OCI-LY7 (cell line): Measurements from ENCODE around the gene IQCE.

Source experiments
- EZH2phosphoT487 ChIP-seq: fragments of 200-600 bp; sonication (generic); IDR thresholded peaks from 2 replicates; pipeline ENCODE4 v1.6.1; 2018; ENCODE audit warnings: low read depth, borderline replicate concordance, mild to moderate bottlenecking, mixed run types, antibody characterized with exemption, low read length, moderate library complexity, mixed read lengths
- TF ChIP-seq, protein P1 (sequence below): fragments of 200-600 bp; sonication (generic); conservative IDR thresholded peaks from 2 replicates; pipeline ENCODE4 v1.5.1; 2014; ENCODE audit warnings: mild to moderate bottlenecking, antibody characterized with exemption, low read length, moderate library complexity, mixed read lengths

DNA sequence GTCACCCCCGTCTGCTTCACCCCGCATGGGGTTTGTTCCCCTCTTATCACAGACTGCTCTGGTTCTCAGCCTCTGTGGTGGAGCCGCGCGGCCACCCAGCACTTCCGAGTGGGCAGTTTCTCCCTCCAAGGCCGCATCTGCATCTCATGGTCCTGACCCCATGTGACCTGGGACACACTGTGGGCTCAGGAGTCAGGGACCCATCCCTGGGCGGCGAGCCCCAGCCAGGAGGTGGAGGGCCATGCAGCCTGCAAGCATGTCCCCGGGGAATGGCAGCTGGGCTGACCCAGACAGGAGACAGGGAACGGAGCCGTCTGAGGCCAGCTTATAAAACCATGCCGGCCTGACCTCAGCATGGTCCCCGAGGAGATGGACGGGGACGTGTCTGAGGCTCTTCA lies 47.8 kb downstream of the IQCE start:
- TF ChIP-seq, protein P1, sequence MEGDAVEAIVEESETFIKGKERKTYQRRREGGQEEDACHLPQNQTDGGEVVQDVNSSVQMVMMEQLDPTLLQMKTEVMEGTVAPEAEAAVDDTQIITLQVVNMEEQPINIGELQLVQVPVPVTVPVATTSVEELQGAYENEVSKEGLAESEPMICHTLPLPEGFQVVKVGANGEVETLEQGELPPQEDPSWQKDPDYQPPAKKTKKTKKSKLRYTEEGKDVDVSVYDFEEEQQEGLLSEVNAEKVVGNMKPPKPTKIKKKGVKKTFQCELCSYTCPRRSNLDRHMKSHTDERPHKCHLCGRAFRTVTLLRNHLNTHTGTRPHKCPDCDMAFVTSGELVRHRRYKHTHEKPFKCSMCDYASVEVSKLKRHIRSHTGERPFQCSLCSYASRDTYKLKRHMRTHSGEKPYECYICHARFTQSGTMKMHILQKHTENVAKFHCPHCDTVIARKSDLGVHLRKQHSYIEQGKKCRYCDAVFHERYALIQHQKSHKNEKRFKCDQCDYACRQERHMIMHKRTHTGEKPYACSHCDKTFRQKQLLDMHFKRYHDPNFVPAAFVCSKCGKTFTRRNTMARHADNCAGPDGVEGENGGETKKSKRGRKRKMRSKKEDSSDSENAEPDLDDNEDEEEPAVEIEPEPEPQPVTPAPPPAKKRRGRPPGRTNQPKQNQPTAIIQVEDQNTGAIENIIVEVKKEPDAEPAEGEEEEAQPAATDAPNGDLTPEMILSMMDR: no peak
- TF ChIP-seq EZH2phosphoT487: no peak
